NCI-H1436 (cell line): ENCODE results near the gene IFRD2.
"Not testable (repeated sequence)": the region's sequence is repeated elsewhere in the genome, so short reads cannot be mapped to it uniquely, and the experiment has no call there.

Experiments
- DNase-seq: peaks from one replicate; lab custom pipeline; 2025; lab: John Stamatoyannopoulos, UW

Gene IFRD2

GRCh38 chr3:50324351-50325112, 32.3 kb upstream of the IFRD2 start:
- DNase-seq: no peak

GRCh38 chr3:50323614-50324199, 31.5 kb upstream of the IFRD2 start:
- no peak for DNase-seq

DNA sequence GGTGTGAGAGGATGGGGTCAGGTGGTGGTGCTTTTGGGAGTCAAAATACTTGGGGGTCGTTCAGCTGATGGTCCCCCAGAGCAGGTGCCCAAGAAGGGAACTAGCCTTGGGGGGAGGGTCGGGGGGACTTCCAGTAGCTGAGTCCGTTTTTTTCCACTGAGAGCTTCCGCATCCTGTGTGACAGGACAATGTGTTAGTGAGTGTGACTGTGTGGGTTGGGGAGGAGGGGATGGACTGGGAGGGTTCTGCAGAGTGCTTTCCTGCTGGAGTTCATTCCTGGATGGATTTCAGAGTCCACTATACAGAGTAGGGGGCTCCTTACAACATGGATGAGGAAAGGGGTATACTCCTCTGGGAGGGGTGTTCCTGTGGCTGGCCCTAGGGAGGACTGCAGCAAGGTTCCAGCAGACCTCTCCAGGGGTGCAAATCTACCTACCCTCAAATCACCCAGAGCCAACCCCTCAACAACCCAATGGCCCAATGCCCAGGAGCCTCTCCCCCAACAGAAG, 30.9 kb upstream of the IFRD2 start:
- no peak for DNase-seq

DNA sequence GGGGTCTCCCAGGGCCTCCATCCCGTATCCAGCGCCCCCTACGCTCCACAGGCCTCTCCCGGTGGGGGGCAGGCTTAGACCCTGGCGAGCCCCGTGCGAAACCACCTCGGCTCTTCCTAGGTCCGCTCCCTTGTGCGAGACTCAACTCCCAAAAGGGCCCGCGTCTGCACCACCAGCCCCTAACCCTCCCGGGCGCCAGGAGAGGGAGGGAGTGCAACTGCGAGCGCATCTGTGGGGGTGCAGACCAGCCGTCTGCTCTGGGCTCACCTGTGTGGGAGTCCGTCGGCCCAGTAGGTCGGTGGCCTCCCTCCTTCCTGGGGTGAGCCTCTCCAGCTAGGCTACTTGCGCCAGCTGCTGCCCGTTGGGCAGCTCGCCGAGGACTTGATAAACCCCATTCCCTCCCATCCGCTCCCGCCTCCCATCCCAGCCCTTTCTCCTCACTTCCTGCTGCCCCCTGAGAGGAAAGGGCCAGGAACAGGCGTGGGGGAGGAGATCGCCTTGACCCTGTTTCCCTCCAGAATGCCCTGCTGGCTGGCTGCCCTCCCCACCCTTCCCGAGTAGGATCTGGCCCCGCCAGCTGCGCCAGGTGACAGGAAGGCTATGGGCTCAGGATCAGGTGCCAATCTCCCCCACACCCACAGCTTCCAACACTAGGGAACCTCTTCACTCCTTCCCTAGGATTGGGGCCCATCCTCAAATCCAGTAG, 30.3 kb upstream of the IFRD2 start, which contains the start of gene HYAL2:
Gene HYAL2, minus strand, starts transcription at position 360 of the 706 bp plus-strand sequence. CDS start 2,256 bp downstream, outside the sequence.
- DNase-seq: no peak

GRCh38 chr3:50322115-50322385, 29.8 kb upstream of the IFRD2 start:
- DNase-seq: no peak

DNA sequence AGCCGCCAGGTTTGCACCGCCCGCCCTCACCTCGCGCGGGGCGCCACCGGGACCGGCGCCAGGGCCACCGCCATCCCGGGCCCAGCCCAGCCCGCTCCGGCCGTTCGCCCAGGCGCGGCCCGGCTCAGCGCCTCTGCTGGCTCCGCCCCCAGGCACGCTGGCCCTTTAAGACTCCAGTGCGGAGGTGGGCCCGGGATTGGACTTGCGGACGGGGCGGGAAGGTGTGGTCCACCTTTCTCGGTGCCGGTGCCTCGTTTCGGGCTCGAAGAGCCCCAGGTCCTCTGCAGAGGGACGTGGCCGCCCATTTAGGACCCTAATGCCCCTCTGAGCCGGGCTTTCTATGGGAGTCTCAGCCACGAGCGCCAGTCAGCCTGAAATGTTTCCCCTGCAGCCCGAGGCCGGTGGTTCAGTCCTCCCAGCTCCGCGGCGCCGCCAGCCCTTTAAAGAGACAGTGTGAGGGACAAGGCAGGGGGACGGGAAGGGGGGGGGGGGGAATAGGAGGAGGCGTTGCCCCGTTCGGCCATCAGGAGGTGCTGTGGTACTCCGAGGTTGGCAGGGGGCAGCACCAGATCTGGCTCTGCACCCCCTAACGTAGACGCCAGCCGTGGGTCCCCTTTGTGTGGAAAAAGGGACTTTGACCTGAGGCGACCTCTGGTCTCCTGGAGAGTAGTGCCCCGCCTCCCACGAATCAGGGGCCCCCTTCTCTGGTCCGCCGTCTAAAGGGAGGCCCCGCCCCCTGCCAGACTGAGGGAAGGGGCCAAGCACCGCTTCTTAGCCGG, 29.3 kb upstream of the IFRD2 start:
- peak; percentile 72 for DNase-seq

- peak; percentile 61 for DNase-seq
Measured at GRCh38 chr3:50320853-50321335, 28.7 kb upstream of the IFRD2 start.

- no peak for DNase-seq
Measured at GRCh38 chr3:50319894-50320625, 27.8 kb upstream of the IFRD2 start.

DNA sequence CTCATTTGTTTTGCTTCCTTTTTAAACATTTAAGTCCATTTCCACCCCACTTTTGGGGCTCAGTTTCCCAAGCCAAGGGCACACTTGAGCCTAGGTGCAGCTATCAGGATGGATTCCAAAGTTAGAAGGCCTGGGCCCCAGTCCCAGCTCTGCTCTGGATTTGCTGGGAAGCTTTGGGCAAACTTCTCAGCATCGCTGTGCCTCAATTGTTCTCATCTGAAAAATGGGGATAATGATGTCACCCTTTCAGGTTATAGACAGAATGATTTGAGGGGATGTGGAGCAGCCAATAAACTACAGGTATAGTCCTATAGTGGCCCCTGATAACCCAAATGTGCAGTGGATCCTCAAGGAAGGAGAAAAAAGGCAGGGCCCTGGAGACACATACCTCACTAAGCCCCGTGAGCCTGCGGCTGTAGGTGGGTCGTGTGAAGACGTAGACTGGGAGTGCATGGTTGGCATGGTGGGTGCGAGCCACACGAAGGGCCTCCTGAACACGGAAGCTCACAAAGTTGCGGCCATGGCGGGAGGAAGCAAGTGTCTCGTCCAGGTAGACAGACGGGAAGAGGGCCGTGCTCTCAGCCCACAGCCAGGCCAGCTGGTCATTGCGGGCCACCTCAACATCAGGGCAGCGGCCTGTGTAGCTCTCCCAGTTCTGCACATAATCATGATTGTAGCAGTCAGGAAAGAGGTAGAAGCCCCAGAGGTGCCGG, 27.1 kb upstream of the IFRD2 start:
- no peak for DNase-seq

GRCh38 chr3:50318615-50319014, 26.4 kb upstream of the IFRD2 start:
- no peak for DNase-seq

- DNase-seq: no peak
Measured at GRCh38 chr3:50318163-50318562, 25.9 kb upstream of the IFRD2 start.

GRCh38 chr3:50317300-50317699, 25.1 kb upstream of the IFRD2 start:
- DNase-seq: no peak

DNA sequence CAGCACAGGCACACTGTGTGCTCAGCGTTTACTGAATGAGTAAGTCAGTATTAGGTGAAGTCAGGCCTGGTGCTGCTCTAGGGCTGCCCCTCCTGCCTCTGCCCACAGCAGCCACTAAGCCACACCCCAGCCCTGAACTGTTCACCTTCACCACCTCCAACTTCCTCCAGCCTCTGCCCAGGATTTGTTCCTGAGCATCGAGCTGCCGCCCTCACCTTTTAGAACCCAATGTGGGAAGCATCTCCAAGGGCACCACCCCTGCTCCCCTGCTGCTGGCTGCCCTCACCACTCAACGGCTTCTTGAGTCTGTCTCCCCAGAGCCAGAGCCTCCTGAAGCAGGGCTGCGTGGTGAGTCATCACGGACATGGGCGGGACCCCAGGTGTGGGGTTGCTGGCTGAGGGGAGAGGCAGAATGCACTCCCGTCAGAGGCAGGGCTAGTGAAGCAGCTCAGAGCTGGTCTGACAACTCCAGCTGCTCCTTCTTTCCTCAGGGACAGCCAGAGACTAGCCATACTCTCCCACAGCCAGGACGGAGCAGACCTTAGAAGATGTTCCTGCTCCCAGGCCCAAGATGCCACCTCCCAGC, 24.5 kb upstream of the IFRD2 start:
- no peak for DNase-seq

- no peak for DNase-seq
Measured at GRCh38 chr3:50314816-50315215, 22.6 kb upstream of the IFRD2 start.

DNA sequence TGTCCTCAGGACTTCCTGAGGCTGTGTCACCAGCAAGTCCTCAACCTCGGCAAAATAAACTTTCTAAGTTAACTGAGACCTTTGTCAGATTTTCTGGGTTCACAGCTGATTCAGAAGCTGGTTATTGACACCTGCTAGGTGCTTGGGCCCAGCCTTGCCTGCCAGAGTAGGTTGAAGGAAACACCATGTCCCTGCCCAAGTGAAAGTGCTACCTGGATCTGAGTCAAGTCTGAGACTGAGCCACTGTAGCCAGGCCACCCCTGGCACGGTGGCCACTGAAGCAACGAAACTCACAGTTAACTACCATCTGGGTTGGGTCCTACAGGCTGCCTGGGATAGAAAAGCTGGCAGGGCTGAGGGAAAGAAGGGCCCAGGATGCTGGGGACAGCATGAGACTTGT, 22.1 kb upstream of the IFRD2 start:
- DNase-seq: no peak

DNA sequence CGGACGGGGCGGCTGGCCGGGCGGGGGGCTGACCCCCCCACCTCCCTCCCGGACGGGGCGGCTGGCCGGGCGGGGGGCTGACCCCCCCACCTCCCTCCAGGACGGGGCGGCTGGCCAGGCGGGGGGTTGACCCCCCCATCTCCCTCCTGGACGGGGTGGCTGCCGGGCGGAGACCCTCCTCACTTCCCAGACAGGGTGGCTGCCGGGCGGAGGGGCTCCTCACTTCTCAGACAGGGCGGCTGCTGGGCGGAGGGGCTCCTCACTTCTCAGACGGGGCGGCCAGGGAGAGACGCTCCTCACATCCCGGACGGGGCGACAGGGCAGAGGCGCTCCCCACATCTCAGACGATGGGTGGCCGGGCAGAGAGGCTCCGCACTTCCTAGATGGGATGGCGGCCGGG, 19.8 kb upstream of the IFRD2 start:
- not testable (repeated sequence) for DNase-seq

DNA sequence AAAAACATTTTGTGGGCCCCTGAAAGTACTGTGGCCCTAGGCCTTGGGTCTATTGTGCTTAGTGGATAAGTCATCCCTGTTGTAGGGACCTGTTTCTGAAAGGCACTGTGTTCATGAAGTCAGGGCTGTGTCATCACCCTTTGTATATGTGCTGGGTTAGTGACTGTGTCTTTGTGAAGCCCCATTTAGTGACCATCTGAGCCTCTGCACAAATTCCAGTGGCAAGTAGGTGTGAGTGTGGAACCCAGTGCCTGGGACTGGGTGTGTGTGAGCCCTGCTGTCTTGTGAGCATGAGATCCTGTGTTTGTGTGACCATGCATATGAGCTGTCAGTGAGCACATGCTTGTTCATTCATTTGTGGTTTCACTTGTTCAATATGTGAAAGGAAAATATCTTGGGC, 12.4 kb upstream of the IFRD2 start:
- no peak for DNase-seq

GRCh38 chr3:50303013-50303815, 11.0 kb upstream of the IFRD2 start, which contains the start of gene HYAL1:
TSS of gene HYAL1 (minus strand) at chr3:50303574. CDS start at chr3:50302956, 618 bp downstream.
- DNase-seq: no peak
